LNCaP clone FGC (cell line): ENCODE results near the gene RAB32.

Experiments
- DNase-seq: peaks from one replicate; pipeline ENCODE4 v3.0.0-alpha.2; 2011; ENCODE audit warnings: low read depth
- H3K4me3 ChIP-seq: 2 replicates; pipeline ENCODE4 v1.5.1; 2011; ENCODE audit warnings: mild to moderate bottlenecking, low read depth, low read length, control low read depth
- CTCF ChIP-seq: IDR thresholded peaks from 2 replicates; pipeline ENCODE4 v1.5.1; 2012; ENCODE audit warnings: mild to moderate bottlenecking; ENCODE audit not compliant: control insufficient read depth, insufficient read depth; ENCODE audit errors: extremely low read depth

RAB32 gene

GRCh38 chr6:146594495-146594894 lies 50.9 kb downstream of the RAB32 start:
- TF ChIP-seq CTCF, result no peak
- no peak for DNase-seq
- no peak overlapping the region for H3K4me3 ChIP-seq

GRCh38 chr6:146595972-146596731 lies 52.5 kb downstream of the RAB32 start:
- no peak for TF ChIP-seq CTCF
- no peak for DNase-seq

GRCh38 chr6:146598772-146599405 lies 55.3 kb downstream of the RAB32 start, which contains the start of gene ADGB:
Gene ADGB, plus strand, starts transcription at chr6:146598972. Its CDS starts 69 bp downstream, at chr6:146599041.
- TF ChIP-seq CTCF, result no peak
- H3K4me3 ChIP-seq, result no peak within 1 kb of the TSS
- no peak for DNase-seq

More at GRCh38 chr6:146595972-146596731, 52.5 kb downstream of the RAB32 start:
- no peak overlapping the region for H3K4me3 ChIP-seq

GRCh38 chr6:146601352-146601751 lies 57.7 kb downstream of the RAB32 start:
- no peak for TF ChIP-seq CTCF
- no peak for DNase-seq
- H3K4me3 ChIP-seq, result no peak overlapping the region

- DNase-seq, result no peak
- no peak for TF ChIP-seq CTCF
- H3K4me3 ChIP-seq, result no peak overlapping the region
Observed at GRCh38 chr6:146602526-146602925, 58.9 kb downstream of the RAB32 start.
